HepG2 (cell line): ENCODE data around the gene CELF5. TPM values are rescaled to one million over a fixed set of nuclear protein-coding genes. Genes with fewer than 3 reads are reported as not detected.

Experiments
- ELF3 ChIP-seq: IDR thresholded peaks from 2 replicates; pipeline ENCODE4 v1.6.1; 2016; ENCODE audit warnings: missing genetic modification reagents, missing compliant biosample characterization
- HNRNPUL1 ChIP-seq: fragments of 200-400 bp; formaldehyde crosslinking; IDR thresholded peaks from 2 replicates; pipeline ENCODE4 v1.6.1; 2017; ENCODE audit warnings: low read depth, mild to moderate bottlenecking, low read length, moderate library complexity
- ISL2 ChIP-seq: sonication (generic); formaldehyde crosslinking; IDR thresholded peaks from 2 replicates; pipeline ENCODE4 v1.5.0; 2020; ENCODE audit warnings: missing genetic modification reagents
- KLF16 ChIP-seq, 2 experiments: sonication (generic) in 1 of 2; formaldehyde crosslinking in 1 of 2; IDR thresholded peaks; 2 replicates each; pipeline versions ENCODE4 v1.6.1 to v1.8.0; 2016 to 2023; ENCODE audit warnings: missing genetic modification reagents in 2 of 2, missing compliant biosample characterization in 1 of 2
- NFYC ChIP-seq: IDR thresholded peaks from 2 replicates; pipeline ENCODE4 v1.6.1; 2016; ENCODE audit warnings: missing genetic modification reagents, missing compliant biosample characterization
- POLR2AphosphoS2 ChIP-seq: IDR thresholded peaks from 2 replicates; pipeline ENCODE4 v1.6.1; 2011; ENCODE audit warnings: low read depth, low read length, improper control_type of control experiment
- SALL1 ChIP-seq: sonication (generic); formaldehyde crosslinking; IDR thresholded peaks from 2 replicates; pipeline ENCODE4 v1.8.0; 2022; ENCODE audit warnings: mild to moderate bottlenecking, missing genetic modification reagents
- SAP130 ChIP-seq: IDR thresholded peaks from 2 replicates; pipeline ENCODE4 v1.6.1; 2016; ENCODE audit warnings: low read depth
- SRSF1 ChIP-seq: fragments of 200-400 bp; formaldehyde crosslinking; optimal IDR thresholded peaks from 2 replicates; pipeline ENCODE3; 2017; ENCODE audit warnings: mild to moderate bottlenecking, low read depth, low read length, moderate library complexity
- SUZ12 ChIP-seq: fragments of 150-350 bp; IDR thresholded peaks from 2 replicates; pipeline ENCODE4 v1.6.1; 2014; ENCODE audit warnings: low read depth, low read length
- ZBTB8A ChIP-seq: sonication (generic); formaldehyde crosslinking; IDR thresholded peaks from 2 replicates; pipeline ENCODE4 v1.4.0; 2020; ENCODE audit warnings: mild to moderate bottlenecking, low read depth, missing genetic modification reagents, borderline replicate concordance
- ZNF232 ChIP-seq: sonication (generic); formaldehyde crosslinking; IDR thresholded peaks from 2 replicates; pipeline ENCODE4 v1.4.0; 2020; ENCODE audit warnings: missing genetic modification reagents, borderline replicate concordance
- ZNF318 ChIP-seq: sonication (generic); formaldehyde crosslinking; IDR thresholded peaks from 2 replicates; pipeline ENCODE4 v1.4.0; 2020; ENCODE audit warnings: mild to moderate bottlenecking, missing genetic modification reagents
- ZNF362 ChIP-seq: sonication (generic); formaldehyde crosslinking; IDR thresholded peaks from 2 replicates; pipeline ENCODE4 v1.4.0; 2020; ENCODE audit warnings: missing genetic modification reagents, mild to moderate bottlenecking, borderline replicate concordance
- ZNF496 ChIP-seq: sonication (generic); formaldehyde crosslinking; IDR thresholded peaks from 2 replicates; pipeline ENCODE4 v1.8.1; 2023; ENCODE audit warnings: mild to moderate bottlenecking, moderate library complexity, missing genetic modification reagents; ENCODE audit not compliant: insufficient replicate concordance
- ZNF607 ChIP-seq: sonication (generic); formaldehyde crosslinking; IDR thresholded peaks from 2 replicates; pipeline ENCODE4 v1.5.1; 2020; ENCODE audit warnings: missing genetic modification reagents, mild to moderate bottlenecking, borderline replicate concordance
- ZNF773 ChIP-seq: sonication (generic); formaldehyde crosslinking; IDR thresholded peaks from 2 replicates; pipeline ENCODE4 v1.4.0; 2020; ENCODE audit warnings: missing genetic modification reagents, borderline replicate concordance
- ZSCAN12 ChIP-seq: sonication (generic); formaldehyde crosslinking; IDR thresholded peaks from 2 replicates; pipeline ENCODE4 v1.9.0; 2021; ENCODE audit warnings: mild to moderate bottlenecking, missing genetic modification reagents
- polyA plus RNA-seq, 8 experiments: library from polyadenylated mRNA; depleted of rRNA in 3 of 8; stranded (reverse) in 7 of 8; unstranded in 1 of 8; fragments of >200 nt; fragmentation: Illumina TruSeq in 4 of 8; extraction: Trizol in 4 of 8; gene quantifications; 2 replicates each; pipeline versions ENCODE4 v1.2.1 to v1.2.3, GENCODE V29; 2011 to 2016; ENCODE audit warnings: low read depth in 4 of 8, missing spikeins in 1 of 8, mixed read lengths in 1 of 8; ENCODE audit not compliant: insufficient read depth in 1 of 8
- total RNA-seq, 5 experiments: library from RNA; depleted of rRNA; stranded (reverse); fragments of >200 nt; fragmentation: Illumina TruSeq; extraction: Trizol; gene quantifications; 2 replicates each; pipeline ENCODE4 v1.2.3, GENCODE V29; 2016; ENCODE audit warnings: low read depth in 1 of 5

CELF5 gene
- total and polyA plus RNA-seq, 2 of the 13 experiments (the other 11 are each of a cell fraction or from before 2014, with no cell fraction given): 0.31 to 0.84 TPM

DNA sequence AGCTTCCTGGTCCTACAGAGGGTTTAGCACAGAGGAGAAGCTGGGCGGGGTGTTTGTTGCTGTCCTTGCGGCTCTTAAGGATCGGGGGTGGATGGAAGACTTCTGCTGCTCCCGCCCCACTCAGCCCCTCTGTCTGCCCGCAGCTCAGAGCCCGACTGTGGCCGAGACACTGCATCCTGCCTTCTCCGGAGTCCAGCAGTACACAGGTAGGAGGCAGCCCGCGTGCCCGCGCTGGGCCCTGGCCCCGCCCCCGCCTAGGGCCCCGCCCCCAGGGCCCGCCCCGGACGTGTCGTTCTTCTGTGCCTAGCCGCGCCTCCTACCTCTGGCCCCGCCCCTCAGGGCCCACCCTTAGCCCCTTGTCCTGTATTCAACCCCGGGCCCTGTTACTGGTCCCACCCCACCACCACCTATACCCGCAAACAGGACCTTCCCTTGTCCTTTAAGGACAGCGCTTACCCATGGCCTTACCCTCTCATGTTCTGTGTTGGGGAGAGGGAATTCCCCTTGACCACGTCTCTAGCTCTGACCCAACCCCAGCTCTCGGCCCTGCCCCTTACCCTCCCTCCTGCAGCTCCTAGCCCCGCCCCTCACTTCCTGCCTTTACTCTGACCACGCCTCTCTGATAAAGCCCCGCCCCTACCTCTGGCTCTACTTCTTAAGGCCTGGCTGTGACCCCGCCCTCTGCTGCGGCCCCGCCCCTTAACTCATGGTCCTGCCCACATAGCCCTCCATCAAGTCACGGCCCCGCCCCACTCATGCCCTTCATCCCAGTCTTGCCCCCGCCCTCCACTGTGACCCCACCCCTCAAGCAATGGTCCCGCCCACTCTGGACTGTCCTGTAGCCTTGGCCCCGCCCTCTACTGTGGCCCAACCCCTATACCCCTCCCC lies 60.5 kb downstream of the CELF5 start (continued):
- TF ChIP-seq ZNF318 (CRISPR knock-in tag) (no peak), ZNF607 (CRISPR knock-in tag) (no peak), POLR2AphosphoS2 (no peak), ZNF362 (CRISPR knock-in tag) (no peak), ZSCAN12 (CRISPR knock-in tag) (peak; percentile 45; the same call in 1 of the 2 replicates), ISL2 (CRISPR knock-in tag) (0 out of 2 replicates have a peak, but pooled peaks have one; percentile 35), KLF16 (CRISPR knock-in tag; IDR thresholded peaks at IDR 0.05) (0 out of 4 replicates have a peak, but pooled peaks of 1 of the 2 experiments have one; percentile 36), ZNF232 (0 out of 2 replicates have a peak, but pooled peaks have one; percentile 26), SRSF1 (no peak), NFYC (no peak), ZNF773 (CRISPR knock-in tag) (0 out of 2 replicates have a peak, but pooled peaks have one; percentile 50), ZBTB8A (CRISPR knock-in tag) (no peak), ELF3 (CRISPR knock-in tag) (no peak), SUZ12 (no peak), HNRNPUL1 (no peak), ZNF496 (no peak), SALL1 (CRISPR knock-in tag) (peak; percentile 62), SAP130 (CRISPR knock-in tag) (0 out of 2 replicates have a peak, but pooled peaks have one; percentile 45)
